DMS153 treated with DMSO at 0.1 percent for 48 hours (cell line): ENCODE data around the gene EMP1.

Source experiments
- DNase-seq: peaks from one replicate; lab custom pipeline; 2025; ENCODE audit not compliant: unreplicated experiment; lab: John Stamatoyannopoulos, UW

The EMP1 gene

DNA sequence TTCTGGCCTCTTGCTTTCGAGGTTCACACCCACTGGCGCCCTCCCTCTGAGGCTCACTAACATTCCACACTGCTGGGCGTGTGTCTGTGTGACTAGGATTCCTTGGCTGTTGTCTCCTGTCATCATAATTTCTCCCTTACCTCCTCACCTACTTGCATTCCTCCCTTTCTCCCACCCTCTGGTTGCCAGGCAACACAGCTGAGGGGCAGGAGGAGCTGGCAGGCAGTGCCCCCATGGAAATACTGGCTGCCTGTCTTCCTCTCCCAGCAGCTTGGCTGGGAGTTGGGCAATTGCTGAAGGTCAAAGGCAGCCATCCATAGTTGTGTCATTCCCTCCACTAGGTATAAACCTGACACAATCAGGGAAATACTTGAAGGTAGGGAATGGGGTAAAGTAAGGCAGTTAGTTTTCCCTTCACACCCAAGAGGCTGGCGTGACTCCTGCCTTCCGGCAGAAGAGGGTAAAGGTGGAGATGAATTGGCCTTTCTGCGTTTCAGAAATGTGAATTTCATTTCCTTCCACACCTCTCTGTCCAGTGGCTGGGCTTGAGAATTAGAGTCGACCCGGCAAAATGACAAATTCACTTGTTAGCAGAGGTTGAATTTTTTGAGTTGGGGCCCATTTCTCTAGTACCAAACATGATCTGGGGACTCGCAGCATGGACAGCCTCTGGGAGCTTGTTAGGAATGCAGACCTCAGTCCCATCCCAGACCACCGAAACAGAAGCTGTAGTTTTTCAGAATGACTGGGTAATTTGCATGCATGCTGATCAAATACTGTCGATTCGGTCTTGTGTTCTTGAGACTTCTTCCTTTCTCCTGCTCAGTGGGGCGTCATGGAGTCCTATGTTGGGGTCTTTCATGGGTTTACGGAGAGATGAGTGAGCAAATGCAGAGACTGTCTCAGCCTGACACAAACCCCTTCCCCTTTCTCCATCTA lies 24.3 kb upstream of the EMP1 start:
- DNase-seq = no peak

- DNase-seq = no peak
Observed at GRCh38 chr12:13173012-13173932, 23.3 kb upstream of the EMP1 start.

- DNase-seq = no peak
Observed at GRCh38 chr12:13175499-13175898, 21.0 kb upstream of the EMP1 start.

- DNase-seq = no peak
Observed at GRCh38 chr12:13176256-13176655, 20.3 kb upstream of the EMP1 start.

- DNase-seq = no peak
Observed at GRCh38 chr12:13177373-13177772, 19.2 kb upstream of the EMP1 start.

GRCh38 chr12:13177906-13178305 lies 18.6 kb upstream of the EMP1 start:
- no peak for DNase-seq

GRCh38 chr12:13178568-13179210 lies 17.8 kb upstream of the EMP1 start:
- DNase-seq = no peak

GRCh38 chr12:13179211-13180074 lies 17.1 kb upstream of the EMP1 start:
- DNase-seq = peak; percentile 48

DNA sequence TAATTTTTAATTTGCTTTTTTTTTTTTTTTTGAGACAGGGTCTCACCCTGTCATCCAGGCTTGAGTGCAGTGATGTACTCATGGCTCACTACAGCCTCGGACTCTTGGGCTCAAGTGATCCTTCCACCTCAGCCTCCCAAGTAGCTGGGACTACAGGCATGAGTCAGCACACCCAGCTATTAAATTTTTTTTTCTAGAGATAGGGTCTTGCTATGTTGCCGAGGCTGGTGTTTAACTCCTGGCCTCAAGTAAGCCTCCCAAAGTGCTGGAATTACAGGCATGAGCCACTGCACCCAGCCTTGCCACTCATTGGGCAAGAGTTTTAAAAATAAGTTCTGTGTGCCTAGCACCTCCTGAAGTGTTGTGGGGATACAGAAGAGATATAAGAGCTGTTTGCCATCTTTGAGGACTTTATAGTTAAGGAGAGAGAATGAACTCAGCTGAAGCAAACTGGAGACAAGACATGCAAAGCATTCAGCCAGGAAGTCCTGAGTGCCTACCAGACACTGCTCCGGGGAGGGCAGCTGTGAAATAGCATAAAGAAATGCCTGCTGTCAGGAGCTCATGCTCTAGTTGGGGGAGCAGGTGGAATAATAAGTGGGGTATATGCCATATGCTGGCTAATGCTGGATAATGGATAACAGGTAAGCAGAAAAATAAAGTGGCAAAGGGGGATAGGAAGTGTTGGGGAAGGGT lies 15.0 kb upstream of the EMP1 start:
- no peak for DNase-seq

DNA sequence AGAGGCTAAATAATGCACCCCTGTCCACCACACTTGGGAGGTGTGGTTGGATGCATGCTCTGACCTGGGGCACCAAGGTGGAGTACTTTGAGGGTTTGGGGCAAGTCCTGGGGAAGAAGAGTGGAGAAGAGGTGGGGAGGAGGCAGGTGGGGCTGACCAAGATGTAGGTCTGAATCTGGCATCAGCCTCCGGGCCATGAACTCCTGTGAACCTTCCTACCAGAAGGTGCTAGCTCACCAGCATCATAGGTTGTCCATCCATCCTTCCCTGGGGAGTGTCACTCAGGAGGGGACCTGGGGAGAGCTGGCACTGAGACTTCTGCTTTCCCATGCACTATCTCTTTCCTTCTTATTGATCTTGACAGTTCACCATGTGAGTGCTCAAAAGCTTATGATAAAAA lies 13.6 kb upstream of the EMP1 start:
- no peak for DNase-seq

GRCh38 chr12:13183620-13184019 lies 12.9 kb upstream of the EMP1 start:
- DNase-seq = no peak

GRCh38 chr12:13186302-13186701 lies 10.2 kb upstream of the EMP1 start:
- DNase-seq = no peak

DNA sequence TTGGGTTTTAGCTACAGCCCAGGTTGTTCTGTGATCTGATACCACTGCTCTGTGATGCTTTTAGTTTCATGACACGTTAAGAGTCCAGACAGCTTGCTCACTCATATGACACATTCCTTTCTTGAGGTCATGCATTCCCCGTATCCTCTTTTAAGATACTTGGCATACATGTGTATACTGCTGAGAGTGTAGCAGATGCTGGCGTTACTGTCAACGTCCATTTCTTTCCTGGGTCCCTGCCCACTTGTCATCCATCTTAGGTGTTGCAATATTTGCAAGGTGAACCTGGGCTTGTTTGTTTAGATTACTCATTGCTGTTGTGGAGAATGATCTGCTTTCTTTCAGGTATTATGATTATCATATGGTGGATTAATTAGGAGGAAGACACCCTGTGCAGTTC lies 9.1 kb upstream of the EMP1 start:
- DNase-seq = no peak

DNA sequence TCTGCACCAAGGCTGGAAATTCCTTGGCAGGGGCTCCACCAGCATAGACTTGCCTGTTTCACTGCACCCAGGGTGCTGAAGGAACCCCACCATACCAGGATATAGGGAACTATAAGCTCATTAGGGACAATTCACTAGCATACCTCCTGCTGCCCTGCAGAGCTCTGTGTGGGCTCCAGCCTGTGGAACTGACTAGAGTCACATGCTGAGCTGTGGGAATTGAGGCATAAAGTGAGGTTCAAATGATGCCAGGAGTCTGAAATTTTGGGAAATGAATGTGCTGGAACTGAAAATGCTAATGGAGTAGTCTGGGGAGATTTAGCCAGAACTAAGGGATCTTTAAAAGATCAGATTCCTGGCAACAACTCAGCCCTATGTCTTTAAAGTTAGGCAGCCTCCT lies 7.3 kb upstream of the EMP1 start:
- no peak for DNase-seq

DNA sequence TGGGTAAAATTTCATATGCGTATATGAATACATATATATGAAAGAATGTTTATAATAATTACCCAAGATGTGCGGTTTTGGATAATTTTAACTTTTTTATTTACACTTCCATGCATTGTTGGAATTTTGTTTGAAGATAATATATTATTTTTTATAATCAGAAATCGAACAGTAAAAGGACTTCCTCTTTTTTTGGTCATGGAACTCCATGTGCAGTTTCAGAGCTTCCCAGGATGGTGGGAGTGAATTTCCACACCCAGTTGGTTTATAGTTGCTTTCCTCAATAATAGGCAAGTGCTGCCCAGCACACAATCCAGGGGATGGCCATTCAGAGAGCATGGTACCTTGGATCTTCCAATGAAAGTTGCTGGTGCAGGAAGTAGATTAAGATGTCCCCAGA lies 6.3 kb upstream of the EMP1 start:
- DNase-seq = no peak

DNA sequence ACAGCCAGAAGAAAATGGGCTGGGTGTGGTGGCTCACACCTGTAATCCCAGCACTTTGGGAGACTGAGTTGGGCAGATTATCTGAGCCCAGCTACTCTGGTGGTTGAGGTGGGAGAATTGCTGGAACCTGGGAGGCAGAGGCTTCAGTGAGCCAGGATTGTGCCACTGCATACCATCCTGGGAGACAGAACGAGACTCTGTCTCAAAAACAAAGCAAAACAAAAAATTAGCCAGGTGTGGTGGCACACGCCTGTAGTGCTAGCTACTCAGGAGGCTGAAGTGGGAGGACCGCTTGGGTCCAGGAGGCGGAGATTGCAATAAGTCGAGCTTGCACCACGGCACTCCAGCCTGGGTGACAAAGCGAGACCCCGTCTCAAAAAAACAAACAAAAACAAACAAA lies 3.8 kb upstream of the EMP1 start:
- DNase-seq = no peak

DNA sequence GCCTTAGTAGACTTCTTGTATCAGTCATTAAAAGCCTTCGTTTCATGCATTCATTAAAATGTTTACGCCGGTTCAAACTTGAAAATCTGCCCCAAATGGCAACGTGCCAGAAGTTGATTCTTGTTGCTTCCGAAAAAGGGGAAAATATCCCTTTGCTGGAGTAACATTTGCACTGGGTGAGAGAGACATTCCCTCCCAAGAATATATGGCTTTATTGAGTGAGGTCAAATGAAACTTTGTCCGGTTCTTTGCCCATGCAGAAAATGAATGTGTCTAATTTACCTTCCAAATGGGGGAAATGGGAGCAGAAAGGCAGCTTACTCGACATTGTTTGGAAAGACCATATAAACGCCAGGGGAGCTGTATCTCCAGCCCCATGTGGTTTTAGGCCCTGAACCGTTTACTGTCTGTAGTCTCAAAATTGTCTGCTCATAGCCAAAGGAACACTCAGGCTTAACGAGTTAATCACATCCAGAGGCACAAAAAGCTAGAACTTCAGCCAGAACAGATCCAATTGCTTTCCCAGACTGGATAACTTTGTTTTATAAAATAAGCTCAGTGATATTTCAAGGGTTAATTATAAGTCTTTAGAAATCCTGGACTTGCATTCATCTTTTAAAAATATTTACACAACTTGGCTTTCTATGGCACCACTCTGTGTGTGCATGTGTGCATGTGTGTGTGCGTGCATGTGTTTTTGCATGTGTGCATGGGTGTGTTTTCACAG lies 2.9 kb upstream of the EMP1 start:
- DNase-seq = no peak

GRCh38 chr12:13194401-13195110 lies 2.0 kb upstream of the EMP1 start:
- DNase-seq = no peak

- no peak for DNase-seq
Observed at GRCh38 chr12:13195250-13195649, 1.3 kb upstream of the EMP1 start.
